ENCODE measurements around the gene SIGLEC14.

- TF ChIP-seq CTCF (conservative IDR thresholded peaks at IDR 0.05; ENCODE audit: low read depth in 2 of 2), result no peak
- TF ChIP-seq POLR2AphosphoS5 (IDR thresholded peaks at IDR 0.05; ENCODE audit: low read depth), result no peak
- no peak for TF ChIP-seq EZH2phosphoT487 (IDR thresholded peaks at IDR 0.05; ENCODE audit: unreplicated experiment)
- TF ChIP-seq EZH2 (IDR thresholded peaks at IDR 0.05; ENCODE audit: low read depth, unreplicated experiment), result no peak
- no peak for TF ChIP-seq REST (IDR thresholded peaks at IDR 0.05; ENCODE audit: unreplicated experiment)
- no peak for TF ChIP-seq ETS1 (IDR thresholded peaks at IDR 0.05)
Measured at GRCh38 chr19:51595190-51596175, 51.1 kb downstream of the SIGLEC14 start.

All from GM23338 (cell line).